Ramos (cell line): ENCODE data around the gene C22orf23.

Source experiments
- in situ Hi-C: fragments of 300-500 bp; cut with MboI; formaldehyde crosslinking; loops from one replicate; pipeline ENCODE4 v1.14.3; 2022; ENCODE audit warnings: low sequenced_read_pairs; ENCODE audit not compliant: unreplicated experiment

C22orf23 gene

GRCh38 chr22:37953437-37954179, at the start of gene C22orf23, which contains the start of gene POLR2F:
TSS of gene C22orf23 (minus strand) at chr22:37953601. CDS start at chr22:37953149, 452 bp downstream.
TSS of gene POLR2F (plus strand) at chr22:37953699. CDS start at chr22:37953788, 89 bp downstream.
- in situ Hi-C loops: no loop called here

GRCh38 chr22:37999640-38000272, 46.4 kb upstream of the C22orf23 start:
- in situ Hi-C loops: no loop called here

DNA sequence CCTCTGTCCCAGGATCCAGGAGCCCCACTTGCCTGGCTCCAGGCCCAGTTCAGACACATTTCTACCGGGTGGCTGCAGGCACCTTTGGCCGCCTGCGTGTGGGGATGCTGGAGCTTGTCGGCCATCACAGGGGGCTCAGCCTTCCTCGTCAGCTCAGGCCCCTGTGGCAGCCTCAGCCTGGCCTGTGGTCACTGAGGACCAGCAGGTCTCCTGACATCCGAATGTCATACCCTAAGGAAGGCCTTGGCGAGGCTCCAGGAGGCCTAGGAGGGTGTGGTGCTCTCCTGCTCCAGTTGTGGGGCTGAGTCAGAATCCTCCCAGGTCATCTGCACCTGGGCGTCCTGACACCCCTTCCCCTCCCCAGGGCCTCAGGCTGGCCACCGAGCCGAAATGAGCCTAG, 45.8 kb upstream of the C22orf23 start:
- in situ Hi-C loops: no loop called here

DNA sequence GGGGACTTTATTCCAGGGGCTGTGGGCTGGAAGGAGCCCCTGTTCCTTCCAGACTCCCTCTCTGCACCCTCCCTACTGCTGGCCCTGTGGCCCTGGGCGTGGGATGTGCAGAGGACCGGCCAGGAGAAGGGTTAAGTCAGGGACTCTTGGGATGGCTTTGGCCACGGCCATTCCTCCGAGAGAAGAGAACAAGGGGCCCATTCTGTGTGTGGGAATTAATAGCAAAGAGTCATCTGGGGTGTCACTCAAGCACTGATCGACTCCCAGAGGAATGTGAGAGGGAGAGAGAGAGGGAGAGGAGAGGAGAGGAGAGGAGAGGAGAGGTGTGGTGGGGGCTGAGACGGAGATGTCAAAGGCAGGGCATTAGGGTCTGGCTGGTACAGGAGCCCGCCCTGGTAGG, 45.1 kb upstream of the C22orf23 start:
- in situ Hi-C loops: no loop called here

GRCh38 chr22:37996515-37997246, 43.3 kb upstream of the C22orf23 start:
- in situ Hi-C loops: no loop called here

DNA sequence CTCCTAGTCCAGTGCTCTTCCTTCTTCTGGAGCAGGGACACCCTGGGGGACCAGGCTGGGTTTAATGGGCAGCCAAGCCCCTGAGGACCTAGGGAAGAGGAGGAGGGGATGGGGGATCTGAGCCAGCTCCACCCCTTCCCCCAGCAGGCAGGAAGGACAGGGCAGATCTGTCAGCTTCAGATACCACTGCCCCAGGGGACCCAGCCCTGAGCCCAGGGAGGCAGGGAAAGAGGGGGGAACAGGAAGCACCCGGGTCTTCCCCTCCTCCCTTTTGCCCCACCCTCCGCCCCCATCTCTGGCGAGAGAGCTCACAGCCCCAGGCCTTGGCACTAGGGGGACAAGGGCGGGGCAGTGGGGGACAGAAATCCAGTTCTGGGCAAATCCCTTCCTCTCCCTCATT, 42.7 kb upstream of the C22orf23 start:
- in situ Hi-C loops: no loop called here

DNA sequence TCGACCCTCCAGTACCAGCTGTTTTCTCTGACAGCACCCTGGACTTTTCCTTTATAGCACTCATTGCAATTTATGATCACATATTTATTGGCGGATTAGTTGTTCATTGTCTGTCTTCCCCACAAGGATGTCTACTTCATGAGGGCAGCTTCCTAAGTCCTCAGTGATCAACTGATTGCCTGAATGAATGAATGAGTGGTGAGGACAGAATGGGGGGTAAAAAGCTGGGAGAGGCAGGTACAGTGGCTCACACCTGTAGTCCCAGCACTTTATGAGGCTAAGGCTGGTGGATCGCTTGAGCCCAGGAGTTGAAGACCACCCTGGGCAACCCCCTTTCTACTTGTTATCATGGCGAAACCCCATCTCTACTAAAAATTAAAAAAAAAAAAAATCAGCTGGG, 42.1 kb upstream of the C22orf23 start:
- in situ Hi-C loops: no loop called here

GRCh38 chr22:37994982-37995381, 41.6 kb upstream of the C22orf23 start:
- in situ Hi-C loops: no loop called here

- in situ Hi-C loops: no loop called here
These were observed 40.6 kb upstream of the C22orf23 start for GRCh38 chr22:37994049-37994448.

DNA sequence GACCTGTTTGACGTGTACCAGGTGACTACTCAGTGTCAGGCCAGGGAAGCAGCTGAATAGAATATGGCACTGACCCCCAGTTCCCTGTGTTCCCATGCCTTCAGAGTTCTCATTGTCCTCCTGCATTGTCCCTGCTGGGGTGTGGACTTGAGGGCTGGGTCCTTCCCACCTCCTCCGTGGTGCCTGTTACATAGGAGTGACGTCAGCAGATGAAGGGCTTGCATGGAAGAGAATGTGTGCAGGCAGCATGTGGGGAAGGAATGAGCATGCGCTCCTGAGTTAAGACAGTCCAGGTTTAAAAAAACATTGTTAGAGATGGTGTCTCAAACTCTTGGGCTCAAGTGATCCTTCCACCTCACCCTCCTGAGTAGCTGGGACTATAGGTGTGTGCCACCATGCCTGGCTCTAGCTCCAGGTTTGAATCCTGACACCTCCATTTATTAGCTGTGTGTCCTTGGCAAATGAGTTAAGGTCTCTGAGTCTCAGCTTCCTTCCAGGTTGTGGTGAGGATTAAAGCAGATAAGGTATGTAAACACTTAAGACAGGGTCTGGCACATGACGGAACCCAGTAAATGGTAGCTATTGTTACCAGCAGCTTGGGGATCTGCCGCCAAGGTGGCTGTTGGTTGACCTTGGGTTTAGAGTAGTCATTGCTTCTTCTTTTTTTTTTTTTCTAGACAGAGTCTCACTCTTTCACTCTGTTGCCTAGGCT, 38.5 kb upstream of the C22orf23 start:
- in situ Hi-C loops: no loop called here

- in situ Hi-C loops: no loop called here
These were observed 37.5 kb upstream of the C22orf23 start for GRCh38 chr22:37990862-37991261.

- in situ Hi-C loops: no loop called here
These were observed 36.9 kb upstream of the C22orf23 start for GRCh38 chr22:37990301-37990700.

GRCh38 chr22:37989146-37990045, 36.0 kb upstream of the C22orf23 start:
- in situ Hi-C loops: no loop called here

DNA sequence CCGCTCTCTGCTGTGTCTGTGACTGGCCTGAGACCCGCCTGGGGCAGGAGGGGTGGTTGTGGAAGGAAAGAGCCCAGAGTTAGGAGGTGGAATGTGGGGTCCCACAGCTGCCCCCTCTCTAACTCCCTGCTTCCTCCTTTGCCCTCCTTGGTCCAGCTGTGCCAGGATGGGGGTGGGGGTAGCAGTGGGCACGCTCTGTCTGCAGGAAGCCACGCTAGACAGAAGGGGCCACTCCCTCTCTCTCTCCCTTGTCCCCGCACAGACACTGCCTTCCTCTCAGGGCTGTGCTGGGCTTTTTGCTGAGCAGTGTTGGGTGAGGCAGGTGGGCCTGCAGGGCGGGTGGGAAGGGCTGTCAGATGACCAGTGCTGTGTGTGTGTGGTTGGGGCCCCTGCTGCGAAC, 33.0 kb upstream of the C22orf23 start:
- in situ Hi-C loops: no loop called here

DNA sequence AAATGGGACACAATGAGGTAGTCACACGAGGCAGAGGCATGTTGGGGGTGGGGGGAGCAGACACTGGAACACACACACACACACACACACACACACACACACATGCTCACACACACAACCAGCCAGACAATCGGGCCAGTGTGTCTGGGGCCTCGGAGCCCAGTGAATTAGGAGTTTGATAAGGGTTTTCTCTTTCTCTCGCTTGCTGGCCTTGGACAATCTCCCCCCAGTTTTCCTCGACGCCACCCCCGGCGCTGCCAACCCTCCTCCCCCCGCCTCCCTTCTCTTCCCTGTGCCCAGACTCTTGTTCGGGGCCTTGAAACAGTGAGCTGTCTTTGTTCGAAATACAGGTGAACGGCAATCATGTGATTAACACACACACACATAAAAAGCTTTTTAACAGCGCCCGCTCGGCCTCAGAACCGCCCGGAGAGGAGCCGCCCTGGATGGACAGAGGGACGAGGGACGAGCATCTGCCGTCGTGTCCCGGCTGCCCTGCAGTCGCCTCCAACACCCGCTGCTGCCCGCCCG, 32.4 kb upstream of the C22orf23 start:
- in situ Hi-C loops: no loop called here

GRCh38 chr22:37985050-37985585, 31.7 kb upstream of the C22orf23 start:
- in situ Hi-C loops: no loop called here

GRCh38 chr22:37983860-37984791, 30.7 kb upstream of the C22orf23 start, which contains the start of gene SOX10:
TSS of gene SOX10 (minus strand) at chr22:37984555. CDS start at chr22:37983784, 771 bp downstream.
- in situ Hi-C loops: no loop called here
